ENCODE data around the gene UTS2R. TPM values are rescaled to one million over a fixed set of nuclear protein-coding genes. Genes with fewer than 3 reads are reported as not detected.

UTS2R gene
- polyA plus RNA-seq (2011; rRNA removed): not detected in 2 replicates
- not detected in 2 replicates for polyA minus RNA-seq (2011; rRNA and poly(A)+ RNA removed)

DNA sequence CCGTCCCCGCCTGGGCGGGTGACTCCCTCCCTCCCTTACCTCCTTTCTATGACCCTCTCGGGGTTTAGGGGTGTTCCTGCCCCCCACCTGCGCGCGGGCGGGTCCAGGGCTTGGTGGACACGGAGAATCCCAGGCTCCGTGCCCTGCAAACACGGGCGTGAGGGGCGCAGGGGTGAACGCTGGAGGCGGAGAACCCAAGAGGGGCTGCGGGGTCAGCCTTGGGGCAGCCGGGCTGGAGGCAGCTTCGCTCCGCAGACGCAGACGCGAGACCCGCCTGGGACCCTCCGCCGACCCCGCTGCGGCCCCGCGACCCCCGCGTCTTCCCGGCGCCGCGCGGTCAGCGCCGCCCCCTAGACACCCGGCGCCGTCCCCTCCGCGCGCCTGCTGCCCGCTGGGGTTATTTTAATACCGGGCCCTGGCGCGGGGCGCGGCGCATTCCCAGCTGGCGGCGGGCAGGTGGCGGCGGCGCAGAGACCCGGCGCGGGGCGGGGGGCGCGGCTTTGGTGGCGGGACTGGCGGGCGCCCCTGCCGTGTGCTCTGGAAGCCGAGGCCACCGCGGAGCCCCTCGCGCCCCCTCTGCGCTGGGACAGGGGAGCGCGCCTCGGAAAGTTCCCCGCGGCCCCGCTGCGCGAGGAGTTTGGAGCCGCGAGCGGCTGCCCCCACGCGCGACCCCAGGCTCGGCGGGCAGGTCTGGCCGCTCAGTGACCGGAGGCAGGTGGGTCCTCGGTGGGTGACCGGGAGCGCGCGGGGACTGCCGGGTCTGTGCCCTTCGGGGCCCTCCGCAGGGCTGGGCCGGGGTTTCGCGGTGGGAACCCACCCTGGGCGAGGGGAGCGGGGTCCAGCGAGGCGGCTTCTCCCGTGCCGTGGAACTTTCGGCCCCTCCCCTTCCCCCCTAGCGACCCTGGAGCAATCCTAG is at the start of gene UTS2R:
Gene UTS2R, plus strand, starts transcription at position 433 of the 916 bp plus-strand sequence. CDS start 2,560 bp downstream, outside the sequence.
- ChIA-PET POLR2A (interaction anchor here (0.7 kb wide), 1 partner anchor 1442 kb away, joined by 3 read pairs; no protein-coding TSS in a partner anchor), CTCF (interaction anchor here (1.5 kb wide), 1 partner anchor 15 kb away, joined by 6 read pairs; no protein-coding TSS in a partner anchor)
- Histone ChIP-seq H3K4me3 (ENCODE audit: low read depth, low read length) (no peak within 1 kb of the TSS), H3K27me3 (ENCODE audit: control insufficient read depth, insufficient read depth, low read length) (peaks cover 28% of the 10 kb centered on the region), H3K36me3 (ENCODE audit: control insufficient read depth, insufficient read depth, low read length) (no peaks in the 10 kb centered on the region)
- no peak for DNase-seq (ENCODE audit: low read depth)
- TF ChIP-seq, protein P1, sequence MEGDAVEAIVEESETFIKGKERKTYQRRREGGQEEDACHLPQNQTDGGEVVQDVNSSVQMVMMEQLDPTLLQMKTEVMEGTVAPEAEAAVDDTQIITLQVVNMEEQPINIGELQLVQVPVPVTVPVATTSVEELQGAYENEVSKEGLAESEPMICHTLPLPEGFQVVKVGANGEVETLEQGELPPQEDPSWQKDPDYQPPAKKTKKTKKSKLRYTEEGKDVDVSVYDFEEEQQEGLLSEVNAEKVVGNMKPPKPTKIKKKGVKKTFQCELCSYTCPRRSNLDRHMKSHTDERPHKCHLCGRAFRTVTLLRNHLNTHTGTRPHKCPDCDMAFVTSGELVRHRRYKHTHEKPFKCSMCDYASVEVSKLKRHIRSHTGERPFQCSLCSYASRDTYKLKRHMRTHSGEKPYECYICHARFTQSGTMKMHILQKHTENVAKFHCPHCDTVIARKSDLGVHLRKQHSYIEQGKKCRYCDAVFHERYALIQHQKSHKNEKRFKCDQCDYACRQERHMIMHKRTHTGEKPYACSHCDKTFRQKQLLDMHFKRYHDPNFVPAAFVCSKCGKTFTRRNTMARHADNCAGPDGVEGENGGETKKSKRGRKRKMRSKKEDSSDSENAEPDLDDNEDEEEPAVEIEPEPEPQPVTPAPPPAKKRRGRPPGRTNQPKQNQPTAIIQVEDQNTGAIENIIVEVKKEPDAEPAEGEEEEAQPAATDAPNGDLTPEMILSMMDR (IDR thresholded peaks at IDR 0.05; ENCODE audit: insufficient read depth, low read depth, low read length): no peak

DNA sequence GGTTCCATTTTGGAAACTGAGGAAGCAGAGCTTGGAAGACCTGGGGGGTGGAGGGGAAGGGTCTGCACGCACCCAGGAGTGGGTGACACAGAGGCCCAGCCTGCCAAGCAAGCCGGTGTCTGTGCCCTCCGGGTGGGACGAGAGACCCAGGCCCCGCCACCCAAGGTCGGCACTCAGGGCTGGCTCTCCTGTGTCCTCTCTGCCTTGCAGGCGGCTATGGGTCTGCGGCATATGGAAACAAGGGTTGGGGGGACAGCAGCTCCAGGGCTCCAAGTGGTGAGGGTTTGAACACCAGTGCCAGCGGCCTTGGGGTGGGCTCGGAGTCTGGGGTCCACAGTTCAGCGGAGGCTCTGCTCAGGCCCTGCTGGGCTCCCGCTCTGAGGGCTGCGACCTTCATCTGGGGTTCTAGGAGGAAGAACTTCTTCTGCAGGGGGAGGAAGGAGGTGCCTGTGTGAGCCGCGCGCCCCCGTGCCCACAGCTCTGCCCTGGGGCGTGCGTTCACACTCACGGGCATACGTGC is 49.6 kb upstream of the UTS2R start:
- H3K4me3 ChIP-seq (ENCODE audit: low read depth, low read length): no peak overlapping the region
- CTCF ChIA-PET: interaction anchor here (0.6 to 2.4 kb wide), 8 partner anchors 9 to 292 kb away, joined by 3 to 10 read pairs (median 4); no protein-coding TSS in a partner anchor
- POLR2A ChIA-PET: no interaction called here

DNA sequence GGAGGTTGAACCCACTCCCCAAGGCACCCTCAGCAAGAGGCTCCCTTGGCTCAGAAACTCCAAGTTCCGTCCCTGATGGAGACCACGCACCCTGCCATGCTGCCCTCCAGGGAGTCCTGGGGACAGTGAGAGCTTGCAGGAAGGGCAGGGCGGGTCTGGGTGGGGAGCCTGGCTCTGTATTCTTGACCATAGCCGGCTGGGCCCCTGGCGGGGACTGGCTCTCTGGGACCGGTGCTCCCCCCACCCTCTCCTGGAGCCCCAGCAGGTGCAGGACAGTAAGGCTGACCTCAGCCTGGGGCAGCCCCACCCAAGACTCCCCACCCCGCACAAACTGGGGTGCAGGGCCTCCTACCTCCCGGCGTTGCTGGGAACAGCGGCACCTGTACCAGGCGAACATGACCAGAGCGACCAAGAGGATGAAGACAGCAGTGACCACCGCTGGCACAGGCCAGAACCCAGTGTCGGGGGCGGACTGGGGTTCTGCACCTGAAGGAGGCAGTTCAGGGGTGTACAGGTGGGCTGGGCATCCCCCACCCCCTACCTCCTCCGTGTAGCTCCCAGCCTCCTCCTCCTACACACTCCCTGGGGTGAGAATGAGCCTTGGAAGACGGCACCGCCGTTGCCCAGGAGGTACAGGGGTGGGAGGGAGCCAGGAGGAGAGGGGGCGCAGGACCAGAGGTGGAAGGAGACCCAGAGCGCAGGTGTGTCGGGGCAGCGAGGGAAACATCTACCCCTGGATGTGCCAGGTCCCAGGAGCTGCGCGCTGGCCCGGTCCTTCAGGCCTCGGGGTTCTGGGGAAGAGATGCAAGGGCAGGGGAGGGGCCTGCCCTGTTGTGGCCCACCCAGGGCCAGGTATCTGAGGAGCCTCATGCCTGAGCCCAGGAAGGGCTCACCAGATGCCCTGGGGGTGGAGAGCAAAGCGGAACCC is 48.8 kb upstream of the UTS2R start:
- TF ChIP-seq, protein P1 (IDR thresholded peaks at IDR 0.05; ENCODE audit: insufficient read depth, low read depth, low read length): no peak
- DNase-seq (ENCODE audit: low read depth): no peak
- Histone ChIP-seq H3K36me3 (ENCODE audit: control insufficient read depth, insufficient read depth, low read length) (no peaks in the 10 kb centered on the region), H3K4me3 (ENCODE audit: low read depth, low read length) (no peak overlapping the region), H3K27me3 (ENCODE audit: control insufficient read depth, insufficient read depth, low read length) (no peaks in the 10 kb centered on the region)
- ChIA-PET POLR2A (no interaction called here), CTCF (interaction anchor here (0.6 to 2.5 kb wide), 7 partner anchors 8 to 387 kb away, joined by 3 to 10 read pairs (median 6); no protein-coding TSS in a partner anchor)

More for the DNA sequence above, 49.6 kb upstream of the UTS2R start:
- TF ChIP-seq, protein P1 (IDR thresholded peaks at IDR 0.05; ENCODE audit: insufficient read depth, low read depth, low read length): no peak
- H3K36me3 ChIP-seq (ENCODE audit: control insufficient read depth, insufficient read depth, low read length): no peaks in the 10 kb centered on the region
- no peak for DNase-seq (ENCODE audit: low read depth)
- no peaks in the 10 kb centered on the region for H3K27me3 ChIP-seq (ENCODE audit: control insufficient read depth, insufficient read depth, low read length)

DNA sequence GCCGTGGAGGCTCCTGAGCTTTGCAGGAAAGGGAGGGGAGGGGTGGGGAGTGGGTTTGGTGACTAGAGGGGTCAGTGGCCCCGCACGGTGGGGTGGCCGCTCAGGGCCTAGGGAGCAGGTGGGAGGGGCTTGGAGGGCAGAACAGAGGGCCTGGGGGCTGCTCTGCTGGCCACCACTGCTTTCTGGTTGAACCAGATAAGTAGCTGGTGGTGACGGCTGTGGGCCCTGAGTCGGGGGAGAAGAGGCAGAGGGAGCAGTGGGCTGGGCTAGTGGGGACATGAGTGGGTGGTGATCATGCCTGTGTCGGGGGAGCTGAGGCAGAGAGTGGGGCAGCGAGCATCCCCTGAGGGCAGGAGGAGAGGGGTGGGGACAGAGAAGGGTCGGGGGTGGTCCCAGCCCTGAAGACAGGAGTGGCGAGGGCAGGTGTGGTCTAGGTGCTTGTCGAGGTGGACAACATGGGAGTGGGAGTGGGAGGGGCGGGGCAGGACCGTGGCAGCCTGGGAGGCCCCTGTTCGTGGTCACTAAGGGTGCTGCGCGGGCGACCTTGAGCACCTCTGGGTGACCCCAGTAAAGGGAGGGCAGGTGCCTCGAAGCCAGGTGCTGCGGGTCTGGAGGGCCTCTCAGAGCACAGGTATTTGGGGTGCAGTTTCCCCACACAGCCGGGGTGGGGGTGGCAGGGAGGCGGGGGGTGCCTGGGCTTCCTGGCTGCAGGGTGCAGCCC is 47.9 kb upstream of the UTS2R start:
- TF ChIP-seq, protein P1 (IDR thresholded peaks at IDR 0.05; ENCODE audit: insufficient read depth, low read depth, low read length): no peak
- CTCF ChIA-PET: interaction anchor here (0.6 to 2.5 kb wide), 2 partner anchors 23 to 386 kb away, joined by 3 to 7 read pairs; no protein-coding TSS in a partner anchor
- DNase-seq (ENCODE audit: low read depth): no peak
- H3K4me3 ChIP-seq (ENCODE audit: low read depth, low read length): no peak overlapping the region
- no peaks in the 10 kb centered on the region for H3K36me3 ChIP-seq (ENCODE audit: control insufficient read depth, insufficient read depth, low read length)
- POLR2A ChIA-PET: no interaction called here
- no peaks in the 10 kb centered on the region for H3K27me3 ChIP-seq (ENCODE audit: control insufficient read depth, insufficient read depth, low read length)

Measured in BJ (cell line).